GM19043 (cell line): ENCODE results near the gene HSDL1.

Experiments
- ATAC-seq: cut with Tn5 transposase; IDR thresholded peaks from one replicate; pipeline ENCODE4 v1.9.1; 2021; ENCODE audit warnings: low read depth; ENCODE audit not compliant: unreplicated experiment

The HSDL1 gene

DNA sequence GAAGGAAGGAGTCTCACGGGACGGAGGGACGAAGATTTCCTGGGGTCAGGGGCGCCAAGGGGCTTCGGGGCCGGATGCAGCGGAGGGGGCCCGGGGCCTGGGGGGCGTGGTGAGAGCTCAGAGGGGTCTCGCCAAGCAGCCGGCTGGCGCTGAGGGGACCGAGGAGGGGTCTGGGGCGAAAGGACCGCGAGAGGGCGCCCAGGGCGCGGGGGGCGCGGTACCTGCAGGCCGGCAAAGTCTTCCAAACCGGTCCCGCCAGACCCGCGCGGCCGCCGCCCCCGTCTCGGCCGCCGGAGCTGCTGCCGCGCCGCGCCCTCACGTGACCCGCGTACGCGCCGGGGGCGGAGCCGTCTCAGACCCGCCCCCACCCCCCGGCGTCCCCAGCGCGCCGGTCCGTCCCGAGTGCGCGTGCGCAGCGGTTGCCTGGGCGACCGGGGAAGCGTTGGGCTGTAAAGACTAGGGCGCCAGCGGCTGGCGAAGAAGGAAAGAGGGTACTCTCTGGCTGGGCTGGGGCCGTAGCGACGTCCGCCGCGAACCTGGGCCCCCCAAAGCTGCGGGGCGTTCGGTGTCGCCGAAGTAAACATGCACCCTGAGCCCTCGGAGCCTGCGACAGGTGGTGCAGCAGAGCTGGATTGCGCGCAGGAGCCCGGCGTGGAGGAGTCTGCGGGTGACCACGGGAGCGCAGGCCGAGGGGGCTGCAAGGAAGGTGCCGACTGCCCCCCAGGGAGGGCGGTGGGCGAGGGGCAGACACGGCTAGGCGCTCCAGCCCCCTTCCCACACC, at the start of gene HSDL1, which contains the start of gene DNAAF1:
TSS of gene HSDL1 (minus strand) at position 319 of the 781 bp plus-strand sequence. CDS start 13,856 bp downstream, outside the sequence.
TSS of gene DNAAF1 (plus strand) at position 450 of the 781 bp plus-strand sequence. CDS start at position 583, 133 bp downstream.
- peak; percentile 77 for ATAC-seq

GRCh38 chr16:84194018-84194417, 49.0 kb upstream of the HSDL1 start:
- no peak for ATAC-seq

GRCh38 chr16:84193480-84193879, 48.5 kb upstream of the HSDL1 start:
- no peak for ATAC-seq

DNA sequence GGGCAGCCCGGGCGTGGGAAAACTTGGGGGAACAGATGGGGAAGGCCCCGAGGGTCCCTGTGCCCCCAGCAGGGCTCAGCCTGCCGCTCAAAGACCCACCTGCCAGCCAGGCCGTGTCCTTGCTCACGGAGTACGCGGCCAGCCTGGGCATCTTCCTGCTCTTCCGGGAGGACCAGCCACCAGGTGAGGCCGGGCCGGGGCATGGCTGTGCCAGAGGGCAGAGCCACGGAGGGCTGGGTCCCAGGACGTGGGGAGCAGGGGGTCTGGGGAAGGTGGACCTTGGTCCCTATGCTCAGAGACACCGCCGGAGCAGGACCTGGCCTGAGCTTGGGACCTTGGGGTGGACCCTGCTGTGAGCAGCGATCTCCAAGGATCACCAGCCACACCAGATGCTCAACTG, 46.5 kb upstream of the HSDL1 start:
- ATAC-seq: no peak

DNA sequence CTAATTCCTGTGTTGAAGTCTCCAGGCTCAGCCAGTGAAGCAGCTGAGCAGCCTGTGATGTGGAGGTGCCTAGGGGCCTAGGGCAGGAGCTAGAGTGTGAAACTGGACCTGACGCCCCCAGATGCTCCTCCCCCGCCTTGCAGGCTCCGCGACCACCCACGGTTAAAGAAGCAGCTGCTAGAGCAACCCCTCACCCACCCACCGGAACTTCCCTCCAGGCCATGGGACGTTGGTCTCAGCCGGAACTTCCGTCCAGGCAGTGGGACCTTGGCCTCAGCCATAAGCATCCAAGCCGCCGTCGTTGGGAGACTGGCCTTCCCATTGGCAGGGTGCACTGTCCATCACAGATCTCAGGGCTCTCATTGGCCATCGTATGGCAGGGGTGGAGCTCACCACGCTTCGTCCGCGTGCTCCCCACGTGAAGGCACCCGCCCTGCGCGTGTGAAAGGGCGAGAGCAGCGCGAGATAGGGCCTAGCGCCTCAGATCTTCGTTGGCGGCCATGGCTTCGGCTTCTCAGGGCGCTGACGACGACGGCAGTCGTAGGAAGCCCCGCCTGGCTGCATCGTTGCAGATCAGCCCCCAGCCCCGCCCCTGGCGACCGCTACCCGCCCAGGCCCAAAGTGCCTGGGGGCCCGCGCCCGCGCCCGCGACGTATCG, 45.9 kb upstream of the HSDL1 start, which contains the start of gene ADAD2:
TSS of gene ADAD2 (plus strand) at position 427 of the 658 bp plus-strand sequence. CDS start at position 501, 74 bp downstream.
- no peak for ATAC-seq

DNA sequence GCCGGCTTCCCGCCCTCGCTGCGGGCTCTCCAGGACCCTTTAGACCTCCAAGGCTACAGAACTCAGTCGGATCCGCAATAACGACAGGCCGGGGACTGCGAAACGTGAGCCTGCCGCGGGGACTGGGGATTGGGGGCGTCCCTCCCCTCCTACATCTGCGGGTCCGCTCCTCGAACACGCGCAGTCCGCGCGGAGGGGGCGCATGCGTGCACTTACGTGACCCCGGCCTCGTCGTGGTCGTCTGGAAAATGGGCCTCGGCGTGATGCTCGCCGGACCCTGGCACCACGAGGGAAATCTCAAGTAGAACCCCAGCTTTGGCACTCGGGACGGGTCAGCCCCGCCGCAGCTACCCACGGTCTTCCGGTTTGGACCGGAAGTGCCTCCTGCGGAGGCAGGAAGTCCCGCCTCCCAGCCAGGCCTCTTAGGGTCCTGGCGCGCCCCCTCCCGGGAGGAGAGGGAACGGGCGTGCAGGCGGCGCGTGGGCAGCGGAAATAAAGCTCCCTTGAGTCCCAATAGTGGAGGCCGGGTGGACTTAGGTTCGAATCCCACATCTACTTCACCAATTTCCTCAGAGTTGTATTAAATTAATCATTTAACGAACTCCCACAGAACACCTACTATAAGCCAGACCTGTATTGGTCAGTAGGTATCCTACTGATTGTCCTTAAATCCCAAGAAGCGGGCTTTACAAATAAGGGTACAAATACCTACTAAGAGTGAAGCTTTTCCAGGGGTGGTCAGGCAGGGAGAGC, 41.9 kb upstream of the HSDL1 start, which contains the start of gene TAF1C:
TSS of gene TAF1C (minus strand) at position 373 of the 753 bp plus-strand sequence. CDS start 2,069 bp downstream, outside the sequence.
- peak; percentile 96 for ATAC-seq

DNA sequence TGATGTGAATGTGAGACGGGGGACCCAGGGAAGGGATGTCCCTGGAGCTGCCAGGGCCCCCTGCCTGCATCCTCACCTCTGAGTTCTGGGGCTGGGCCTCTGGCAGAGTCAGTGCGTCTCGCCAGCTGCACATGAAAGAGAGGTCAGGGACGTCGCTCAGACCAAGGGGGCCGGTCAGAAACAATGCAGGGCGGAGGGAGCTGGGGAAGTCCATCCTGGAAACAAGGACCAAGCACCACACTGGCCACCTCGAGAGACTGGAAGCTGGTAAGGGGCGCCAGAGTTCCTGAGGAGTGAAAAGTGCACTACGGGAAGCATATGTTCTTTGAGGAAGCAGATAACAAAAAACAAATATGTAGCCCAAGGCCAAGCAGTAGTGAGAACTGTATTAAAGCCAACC, 39.8 kb upstream of the HSDL1 start:
- ATAC-seq: no peak

DNA sequence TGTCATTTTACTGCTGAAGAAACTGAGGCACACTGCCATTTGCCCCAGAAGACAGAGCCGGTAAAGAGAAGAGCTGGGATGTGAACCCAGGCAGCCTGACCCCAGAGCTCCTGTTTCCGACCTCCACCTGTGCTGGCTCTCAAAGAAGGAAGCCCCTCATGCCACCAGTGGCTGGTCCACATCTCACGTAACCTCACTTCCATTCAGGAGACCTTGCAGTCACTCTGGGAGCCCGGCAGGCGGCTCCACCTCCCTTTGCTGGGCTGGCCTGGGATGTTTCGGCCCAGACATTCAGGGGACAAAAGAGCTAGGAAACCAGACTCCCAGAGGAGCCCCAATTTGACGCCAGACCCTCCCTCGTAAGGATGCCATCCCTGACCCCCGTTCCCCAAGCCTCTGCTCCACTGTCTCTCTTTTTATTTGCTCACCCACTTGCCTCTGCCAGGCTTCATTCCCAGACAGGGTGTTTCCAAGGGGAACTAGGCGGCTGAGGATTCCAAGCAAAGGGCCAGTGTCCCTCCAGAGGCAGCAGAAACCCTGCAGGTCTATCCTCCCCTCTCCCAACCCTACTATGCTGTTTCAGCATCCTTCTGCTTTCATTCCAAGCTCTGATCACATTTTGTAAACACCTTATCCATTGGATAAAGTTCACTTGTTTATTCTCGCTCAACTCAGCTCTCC, 39.1 kb upstream of the HSDL1 start:
- ATAC-seq: no peak

DNA sequence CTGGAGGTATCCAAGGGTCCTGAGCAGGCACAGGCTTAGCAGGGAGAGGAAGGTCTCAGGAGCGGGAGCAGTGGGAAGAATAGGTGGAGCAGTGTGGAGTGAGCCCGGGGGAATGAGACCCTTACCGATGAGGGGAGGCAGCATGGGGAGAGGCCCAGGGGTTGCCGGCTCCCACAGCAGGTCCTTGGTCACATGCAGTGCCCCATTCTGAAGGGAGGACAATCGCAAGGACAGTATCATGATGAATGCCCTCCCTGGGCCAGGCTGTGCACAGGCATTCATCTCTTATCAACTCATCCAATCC, 38.5 kb upstream of the HSDL1 start:
- no peak for ATAC-seq

- ATAC-seq: no peak
Observed at GRCh38 chr16:84182680-84183571, 37.9 kb upstream of the HSDL1 start.

- no peak for ATAC-seq
Observed at GRCh38 chr16:84182104-84182503, 37.1 kb upstream of the HSDL1 start.

DNA sequence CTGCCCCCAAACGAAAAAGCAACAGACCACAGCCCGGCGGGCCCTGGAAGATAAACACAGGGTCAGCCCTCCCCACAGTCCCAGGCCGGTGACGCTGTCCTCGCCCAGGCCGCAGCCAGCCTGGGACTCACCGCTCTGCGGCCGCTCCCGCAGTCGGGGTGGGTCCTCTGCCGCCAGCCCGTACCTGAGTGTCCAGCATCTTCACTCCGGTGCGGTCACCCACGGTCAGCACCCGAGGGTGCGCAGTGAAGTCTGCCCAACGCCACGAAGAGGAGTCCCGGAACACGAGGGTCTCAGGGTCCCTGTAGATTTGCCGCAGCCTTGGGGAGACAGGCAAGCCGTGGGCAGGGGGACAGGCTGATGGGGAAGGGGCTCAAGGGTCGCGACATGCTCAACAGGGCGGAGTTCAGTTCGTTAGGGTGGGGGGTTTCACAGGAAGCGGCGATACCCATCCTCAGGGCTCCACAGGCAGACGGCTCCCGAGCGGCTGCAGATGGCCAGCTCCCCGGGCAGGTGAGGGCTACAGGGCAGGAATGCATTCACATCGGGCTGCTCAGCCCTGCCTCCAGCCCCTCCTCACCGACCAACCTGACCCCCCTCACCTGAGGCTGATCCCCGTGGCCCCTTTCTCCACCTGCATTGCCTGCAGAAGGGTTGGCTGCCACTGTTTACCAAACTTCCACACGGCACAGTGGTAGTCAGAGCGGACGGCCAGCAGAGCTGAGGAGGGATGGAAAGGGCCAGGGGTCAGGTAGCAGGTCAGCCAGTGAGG, 36.4 kb upstream of the HSDL1 start:
- ATAC-seq: no peak

GRCh38 chr16:84180519-84181140, 35.7 kb upstream of the HSDL1 start:
- ATAC-seq: no peak

DNA sequence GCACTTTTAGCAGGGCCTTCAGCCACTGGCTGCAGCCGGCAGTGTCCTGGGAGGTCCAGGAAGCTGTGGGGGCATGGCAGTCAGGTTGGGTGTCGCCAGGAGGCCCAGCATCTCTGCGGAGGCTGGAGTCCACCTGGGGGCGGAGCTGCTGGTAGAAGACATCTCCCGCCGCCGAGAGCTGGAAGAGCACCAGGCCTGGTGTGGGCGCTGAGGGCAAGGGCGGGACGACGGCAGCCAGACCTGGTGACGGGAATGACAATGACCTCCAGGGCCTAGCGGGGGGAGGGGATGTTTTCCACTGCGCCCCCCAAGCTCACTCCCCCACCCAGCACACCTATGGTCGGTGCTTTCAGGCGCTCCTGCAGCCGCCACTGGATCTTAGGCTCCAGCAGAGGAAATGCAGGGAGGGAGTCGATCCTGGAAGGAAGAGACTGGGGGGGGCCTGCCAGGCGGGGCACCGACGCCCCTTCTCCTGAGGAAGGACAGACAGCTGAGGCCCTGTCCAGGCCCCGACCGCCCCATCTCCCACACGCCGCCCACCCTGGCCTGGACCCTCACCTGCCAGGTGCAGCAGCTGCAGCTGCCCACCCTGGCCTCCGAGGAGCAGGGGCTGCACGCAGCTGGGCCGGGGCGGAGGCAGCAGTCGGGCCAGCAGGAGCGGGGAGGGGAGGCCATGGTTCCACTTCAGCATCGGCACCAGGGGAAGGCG, 34.8 kb upstream of the HSDL1 start:
- no peak for ATAC-seq

DNA sequence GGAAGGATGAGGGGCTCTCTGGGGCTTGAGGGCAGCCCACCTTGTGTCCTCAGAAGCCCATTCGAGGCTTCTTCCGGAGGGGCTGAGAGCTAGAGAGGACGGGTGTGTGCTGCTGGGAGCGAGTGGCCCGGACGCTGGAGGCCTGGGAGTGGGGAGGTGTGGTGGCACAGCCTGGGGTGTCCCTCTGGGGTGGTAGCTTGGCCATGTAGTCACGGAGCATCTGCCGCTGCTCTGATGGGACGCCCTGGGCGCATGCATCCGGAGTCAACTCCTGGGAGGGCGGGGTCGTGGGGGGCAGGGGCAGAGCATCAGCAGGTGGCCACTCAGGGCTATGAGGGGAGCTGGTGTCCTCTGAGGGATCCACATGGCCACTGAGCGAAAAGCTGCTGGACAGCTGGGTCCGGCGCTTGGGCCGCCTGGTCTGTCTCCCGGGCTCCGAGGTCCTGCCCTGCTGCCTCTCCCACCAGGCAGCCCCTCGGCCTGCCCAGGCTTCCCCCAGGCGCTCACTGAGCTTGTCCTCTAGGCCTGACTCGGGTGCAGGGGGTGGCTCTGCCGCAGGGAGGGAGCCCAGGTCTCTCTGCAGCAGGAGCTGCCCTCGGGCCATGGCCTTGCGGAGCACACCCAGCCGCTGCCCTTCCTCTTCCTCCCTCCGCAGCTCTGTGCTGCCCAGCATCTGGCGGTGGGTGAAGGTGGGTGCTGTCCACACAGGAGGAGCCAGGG, 34.1 kb upstream of the HSDL1 start:
- no peak for ATAC-seq

GRCh38 chr16:84178146-84178765, 33.3 kb upstream of the HSDL1 start:
- no peak for ATAC-seq

DNA sequence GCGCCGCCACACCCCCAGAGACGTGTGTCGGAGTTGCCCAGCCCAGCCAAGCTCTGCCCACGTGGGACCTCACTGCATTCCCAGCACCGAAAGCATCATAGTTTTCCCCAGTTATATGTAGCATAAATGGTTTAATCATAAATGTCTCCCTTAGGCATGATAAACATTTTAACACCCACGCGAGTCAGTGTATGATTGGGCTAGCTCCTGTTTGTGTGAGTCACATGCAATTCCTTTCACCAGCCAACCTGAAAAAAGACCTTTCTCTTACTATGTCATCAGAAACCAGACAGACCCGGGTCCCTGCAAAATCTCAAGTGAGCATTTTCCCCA, 32.7 kb upstream of the HSDL1 start:
- ATAC-seq: no peak
